ENCODE data around the gene SP7.

GRCh38 chr12:53346491-53346890 is 10.3 kb upstream of the SP7 start:
- TF ChIP-seq POLR2A (IDR thresholded peaks at IDR 0.05) (no peak), CTCF (IDR thresholded peaks at IDR 0.05) (no peak)

Measured in ovary (tissue), 3 donors.